Activated naive CD4-positive, alpha-beta T cell (primary cell): Measurements from ENCODE around the gene KCNA5.

Source experiments
- DNase-seq, 4 experiments: peaks; one replicate each; lab custom pipeline; 2025; lab: John Stamatoyannopoulos, UW

The KCNA5 gene

DNA sequence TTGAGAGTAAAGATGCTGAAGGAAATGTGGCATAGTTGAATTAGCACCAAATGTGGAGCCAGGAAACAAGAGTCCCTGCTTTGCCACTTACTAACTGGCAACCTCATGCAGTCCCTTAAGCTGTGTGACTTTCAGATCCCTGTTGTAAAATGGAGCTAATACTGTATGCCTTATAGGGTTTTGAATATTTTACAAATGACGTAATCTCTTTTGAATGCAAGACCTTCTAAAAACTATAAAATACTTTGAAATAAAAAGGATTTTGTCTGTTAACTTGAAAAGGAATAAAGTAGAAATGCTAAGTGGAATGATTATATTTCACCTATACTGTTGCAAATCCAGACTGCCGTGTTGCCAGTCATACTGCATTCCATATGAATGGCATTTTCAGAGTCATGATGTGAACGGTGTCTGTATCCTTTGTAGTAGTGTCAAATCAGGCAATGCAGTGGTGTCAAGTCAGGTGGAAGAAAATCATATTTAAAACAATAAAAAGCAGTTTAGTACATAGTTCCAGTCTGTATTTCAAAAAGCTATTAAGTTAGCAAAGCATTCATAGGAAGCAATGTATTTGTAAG, 21.3 kb downstream of the KCNA5 start:
- no peak for DNase-seq

DNA sequence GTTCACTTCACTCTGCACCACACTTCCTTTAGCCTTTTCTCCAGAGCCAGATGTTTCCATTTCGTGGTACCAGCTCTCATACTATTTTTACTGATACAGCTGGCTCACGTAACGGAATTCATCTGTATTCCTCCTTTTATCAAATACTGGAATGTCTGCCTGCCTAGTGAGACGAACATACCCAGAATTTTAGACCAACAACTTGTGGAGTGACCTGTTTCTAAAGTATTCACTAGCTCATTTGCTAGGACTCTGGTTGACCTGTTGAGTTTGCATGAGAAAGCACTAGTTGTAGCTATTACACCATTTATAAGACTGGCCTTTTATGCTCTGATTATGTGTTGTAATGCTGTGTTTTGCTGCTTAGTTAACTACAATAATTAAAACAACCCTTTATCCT, 22.6 kb downstream of the KCNA5 start:
- no peak for DNase-seq

DNA sequence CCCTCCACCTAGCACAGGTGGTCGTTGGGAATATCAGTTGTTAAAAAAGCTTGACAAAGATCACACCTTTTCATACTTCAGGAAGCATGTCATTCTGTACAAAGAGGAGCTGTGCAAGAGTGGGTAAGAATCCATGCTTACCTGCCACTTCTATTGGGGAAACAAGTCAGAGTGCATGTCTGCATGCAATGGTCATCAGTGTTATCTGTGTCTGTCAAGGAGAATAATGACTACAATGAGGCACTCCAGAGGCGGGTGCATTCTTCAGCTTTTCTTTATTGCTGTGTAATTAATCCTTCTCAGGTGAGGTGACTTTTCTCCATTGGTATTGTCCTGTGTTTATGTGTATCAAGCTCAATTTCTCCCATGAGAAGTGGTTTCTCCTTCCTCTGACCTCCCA, 24.4 kb downstream of the KCNA5 start:
- DNase-seq = no peak

GRCh38 chr12:5068619-5069018, 24.9 kb downstream of the KCNA5 start:
- no peak for DNase-seq

DNA sequence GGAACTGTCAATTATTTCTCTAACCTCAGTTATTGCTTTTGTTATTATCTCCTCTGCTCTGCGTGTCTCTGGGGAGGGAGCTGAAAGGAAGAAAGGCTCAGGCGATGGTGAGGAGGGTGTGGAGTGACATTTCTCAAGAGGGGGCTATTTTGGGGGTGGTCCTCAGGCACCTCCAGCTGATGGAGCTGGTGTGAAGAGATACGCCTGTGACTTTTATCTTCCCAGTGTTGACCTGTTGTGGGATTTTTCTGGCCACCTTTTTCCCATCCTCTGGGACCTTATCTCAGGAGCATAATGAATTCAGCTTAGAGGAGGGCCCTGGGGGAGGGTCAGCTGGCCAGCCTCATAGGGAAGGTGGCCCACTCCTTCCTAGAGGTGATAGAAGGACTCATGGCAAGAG, 26.4 kb downstream of the KCNA5 start:
- no peak for DNase-seq

DNA sequence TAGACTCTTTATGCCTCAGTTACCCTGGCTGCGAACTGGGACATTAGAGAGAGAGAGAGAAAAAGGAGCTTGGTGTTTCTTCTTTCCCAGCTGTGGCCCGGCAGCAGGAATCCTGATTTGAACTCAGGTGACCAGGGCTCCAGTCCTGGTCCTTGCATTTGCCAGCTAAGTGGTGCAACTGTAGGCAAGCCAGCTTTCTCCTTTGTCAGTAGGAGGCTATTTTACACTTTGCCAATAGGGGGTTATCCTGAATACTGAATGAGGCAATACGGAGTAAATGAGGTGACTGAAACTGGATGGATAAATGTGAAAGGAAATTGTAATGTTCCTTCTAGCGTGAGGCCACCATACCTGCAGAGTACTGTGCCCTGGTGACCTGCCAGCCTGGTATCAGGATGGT, 27.8 kb downstream of the KCNA5 start:
- no peak for DNase-seq

GRCh38 chr12:5072311-5072710, 28.6 kb downstream of the KCNA5 start:
- DNase-seq = no peak

DNA sequence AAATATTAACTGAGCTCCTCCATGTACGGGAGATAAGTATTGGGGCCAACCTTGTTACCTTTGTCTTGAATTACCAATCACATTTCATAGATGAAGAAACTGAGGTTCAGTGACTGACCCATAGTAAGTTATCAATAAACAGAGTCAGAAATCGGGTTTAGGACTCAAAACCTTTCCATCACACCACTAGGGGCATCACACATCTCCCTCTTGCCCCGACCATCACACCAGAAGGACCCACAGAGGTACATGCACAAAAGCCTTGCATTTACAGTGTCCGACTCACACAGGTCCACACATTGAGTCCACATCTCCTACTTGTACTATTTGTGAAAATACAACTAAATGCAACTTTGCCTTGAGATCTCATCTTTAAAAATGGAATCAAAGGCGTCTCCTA, 29.4 kb downstream of the KCNA5 start:
- no peak for DNase-seq

DNA sequence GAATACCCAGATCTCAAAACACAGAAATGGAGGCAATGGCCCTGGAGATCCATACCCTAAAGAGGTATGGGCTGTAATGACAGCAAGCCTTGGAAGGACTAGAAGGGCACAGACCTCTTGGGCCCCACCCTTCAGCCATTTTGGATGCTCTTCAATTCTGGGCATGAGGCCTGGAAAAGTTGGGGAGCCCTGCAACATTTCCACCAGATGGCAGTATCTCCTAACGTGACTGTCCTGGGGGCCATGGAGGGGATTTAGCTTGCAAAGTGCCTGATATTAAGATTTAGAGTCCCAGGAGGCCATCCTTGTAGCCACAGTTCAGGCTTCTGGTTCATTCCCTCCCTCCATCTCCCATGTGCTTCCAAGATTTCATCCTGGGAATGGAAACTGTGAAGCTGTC, 30.2 kb downstream of the KCNA5 start:
- no peak for DNase-seq

GRCh38 chr12:5076761-5077160, 33.1 kb downstream of the KCNA5 start:
- no peak for DNase-seq

DNA sequence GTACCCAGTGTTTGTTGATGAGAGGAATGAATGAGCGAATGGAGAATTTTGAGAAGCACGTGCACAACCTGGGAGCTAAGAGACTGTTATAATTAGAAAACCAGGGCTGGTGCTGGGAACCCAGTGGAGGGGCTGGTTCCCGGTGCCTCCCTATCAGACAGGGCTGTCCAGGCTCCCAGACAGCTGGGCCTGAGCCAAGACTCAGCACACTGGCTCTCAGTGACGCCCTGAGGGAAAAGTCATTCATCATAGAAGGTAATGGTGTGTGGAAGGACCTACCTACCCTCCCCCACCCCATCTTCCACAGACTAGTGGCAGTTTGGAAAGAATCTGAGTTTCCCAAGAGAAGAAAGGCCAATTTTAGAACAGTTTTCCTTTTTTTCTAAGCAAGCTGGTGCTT, 34.7 kb downstream of the KCNA5 start:
- DNase-seq = no peak

GRCh38 chr12:5081016-5081415, 37.3 kb downstream of the KCNA5 start:
- no peak for DNase-seq

GRCh38 chr12:5083955-5084849, 40.5 kb downstream of the KCNA5 start:
- no peak for DNase-seq

- no peak for DNase-seq
Measured at GRCh38 chr12:5085896-5086295, 42.2 kb downstream of the KCNA5 start.

GRCh38 chr12:5087831-5088554, 44.3 kb downstream of the KCNA5 start:
- no peak for DNase-seq

- DNase-seq = no peak
Measured at GRCh38 chr12:5088586-5089264, 45.0 kb downstream of the KCNA5 start.

DNA sequence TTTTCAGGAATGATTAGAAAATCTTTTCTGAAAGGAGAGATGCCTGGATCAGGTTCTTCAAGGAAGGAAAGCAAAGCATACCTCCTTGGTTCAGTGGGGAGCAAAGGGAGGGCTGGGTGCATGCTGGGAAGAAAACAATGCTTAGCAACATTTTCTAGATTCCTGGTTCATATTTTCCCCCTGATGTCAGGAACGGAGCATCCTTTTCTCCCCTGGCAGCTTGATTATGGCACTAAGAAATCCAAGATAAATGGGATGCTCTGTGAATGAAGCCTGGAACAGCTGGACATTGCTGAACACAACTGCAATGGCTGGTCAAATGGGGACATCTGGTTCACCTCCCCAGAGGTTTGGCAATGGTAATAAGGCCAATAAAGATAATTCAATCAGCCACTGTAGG, 50.9 kb downstream of the KCNA5 start:
- DNase-seq = no peak

DNA sequence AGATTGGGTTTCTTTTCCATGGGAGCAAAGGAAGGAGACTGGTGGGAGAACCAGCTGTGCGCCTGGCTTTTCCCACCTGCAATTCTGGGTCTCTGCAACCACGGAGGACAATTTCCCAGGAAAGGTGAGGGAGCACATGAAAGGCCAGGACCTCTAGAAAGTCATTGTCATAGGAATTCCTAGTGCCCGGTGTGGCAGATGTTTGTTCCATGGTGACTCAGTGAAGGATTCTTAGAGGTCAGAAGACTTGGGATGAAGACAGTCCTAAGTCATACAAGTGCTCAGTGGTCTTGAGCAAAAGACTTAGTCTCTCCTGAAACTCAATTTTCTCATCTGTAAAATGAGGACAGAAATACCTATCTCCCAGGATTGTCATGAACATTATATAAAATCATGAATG, 51.3 kb downstream of the KCNA5 start:
- no peak for DNase-seq
